C4-2B (cell line): Measurements from ENCODE around the gene S100B.

Source experiments
- ZFX ChIP-seq: fragments of 450-650 bp; IDR thresholded peaks from 2 replicates; pipeline ENCODE4 v1.6.1; 2017
- TF ChIP-seq, protein P1 (sequence below): fragments of 450-650 bp; conservative IDR thresholded peaks from 2 replicates; pipeline ENCODE4 v1.5.1; 2017; ENCODE audit warnings: mild to moderate bottlenecking

DNA sequence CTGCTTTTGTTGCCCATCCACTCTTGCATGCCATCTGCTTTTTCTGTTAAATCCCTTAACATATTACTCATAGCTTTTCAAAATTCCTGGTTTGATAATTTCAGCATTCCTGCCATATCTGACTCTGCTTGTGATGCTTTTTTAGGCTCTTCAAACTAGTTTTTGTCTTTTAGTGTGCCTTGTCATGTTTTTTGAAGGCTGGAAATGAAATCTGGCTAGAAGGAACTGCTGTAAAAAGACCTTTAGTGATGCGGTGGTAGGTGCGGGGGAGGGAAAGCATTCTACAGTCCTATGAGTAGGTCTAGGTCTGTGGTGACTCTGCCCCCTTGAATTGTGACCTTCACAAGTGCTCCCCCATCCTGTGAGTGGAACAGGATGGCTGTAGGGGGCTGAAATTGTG, 15.0 kb upstream of the S100B start:
- TF ChIP-seq, protein P1, sequence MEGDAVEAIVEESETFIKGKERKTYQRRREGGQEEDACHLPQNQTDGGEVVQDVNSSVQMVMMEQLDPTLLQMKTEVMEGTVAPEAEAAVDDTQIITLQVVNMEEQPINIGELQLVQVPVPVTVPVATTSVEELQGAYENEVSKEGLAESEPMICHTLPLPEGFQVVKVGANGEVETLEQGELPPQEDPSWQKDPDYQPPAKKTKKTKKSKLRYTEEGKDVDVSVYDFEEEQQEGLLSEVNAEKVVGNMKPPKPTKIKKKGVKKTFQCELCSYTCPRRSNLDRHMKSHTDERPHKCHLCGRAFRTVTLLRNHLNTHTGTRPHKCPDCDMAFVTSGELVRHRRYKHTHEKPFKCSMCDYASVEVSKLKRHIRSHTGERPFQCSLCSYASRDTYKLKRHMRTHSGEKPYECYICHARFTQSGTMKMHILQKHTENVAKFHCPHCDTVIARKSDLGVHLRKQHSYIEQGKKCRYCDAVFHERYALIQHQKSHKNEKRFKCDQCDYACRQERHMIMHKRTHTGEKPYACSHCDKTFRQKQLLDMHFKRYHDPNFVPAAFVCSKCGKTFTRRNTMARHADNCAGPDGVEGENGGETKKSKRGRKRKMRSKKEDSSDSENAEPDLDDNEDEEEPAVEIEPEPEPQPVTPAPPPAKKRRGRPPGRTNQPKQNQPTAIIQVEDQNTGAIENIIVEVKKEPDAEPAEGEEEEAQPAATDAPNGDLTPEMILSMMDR = no peak
- no peak for TF ChIP-seq ZFX
